ENCODE measurements around the gene MAPK8IP1. TPM values are rescaled to one million over a fixed set of nuclear protein-coding genes. Genes with fewer than 3 reads are reported as not detected.

MAPK8IP1 gene
- total RNA-seq, 2 donors from 2014 or later: 1.7 to 4.0 TPM

Other genes with a start within 250 kb of the MAPK8IP1 start
- 1 to 10 TPM in 1 of 2 donors, under 1 TPM in 1; 0.40 to 1.4 TPM for gene CHST1, start 220.0 kb upstream of the MAPK8IP1 start, total RNA-seq
- 10 to 100 TPM; 48.6 to 56.8 TPM for gene SLC35C1, start 80.5 kb upstream of the MAPK8IP1 start, total RNA-seq
- gene CRY2, start 38.2 kb upstream of the MAPK8IP1 start, total RNA-seq: 10 to 100 TPM; 25.6 to 31.3 TPM
- 1 to 10 TPM in 1 of 2 donors, under 1 TPM in 1; 0.61 to 1.3 TPM for gene FREY1, start 21.6 kb downstream of the MAPK8IP1 start, total RNA-seq
- 10 to 100 TPM; 39.6 to 42.9 TPM for gene PEX16, start 32.2 kb downstream of the MAPK8IP1 start, total RNA-seq
- 1 to 10 TPM; 1.1 to 4.2 TPM for gene LARGE2, start 37.0 kb downstream of the MAPK8IP1 start, total RNA-seq
- gene PHF21A, start 235.8 kb downstream of the MAPK8IP1 start, total RNA-seq: 10 to 100 TPM; 19.9 to 24.5 TPM